Measurements from ENCODE around the gene PLCH2. TPM values are rescaled to one million over a fixed set of nuclear protein-coding genes. Genes with fewer than 3 reads are reported as not detected.
"Not testable (repeated sequence)": the region's sequence is repeated elsewhere in the genome, so short reads cannot be mapped to it uniquely, and the experiment has no call there.

Gene PLCH2
- total and polyA plus RNA-seq, 8 donors = 0.67 to 6.5 (median 3.7) TPM

- DNase-seq = no peak
- TF ChIP-seq, protein P1, sequence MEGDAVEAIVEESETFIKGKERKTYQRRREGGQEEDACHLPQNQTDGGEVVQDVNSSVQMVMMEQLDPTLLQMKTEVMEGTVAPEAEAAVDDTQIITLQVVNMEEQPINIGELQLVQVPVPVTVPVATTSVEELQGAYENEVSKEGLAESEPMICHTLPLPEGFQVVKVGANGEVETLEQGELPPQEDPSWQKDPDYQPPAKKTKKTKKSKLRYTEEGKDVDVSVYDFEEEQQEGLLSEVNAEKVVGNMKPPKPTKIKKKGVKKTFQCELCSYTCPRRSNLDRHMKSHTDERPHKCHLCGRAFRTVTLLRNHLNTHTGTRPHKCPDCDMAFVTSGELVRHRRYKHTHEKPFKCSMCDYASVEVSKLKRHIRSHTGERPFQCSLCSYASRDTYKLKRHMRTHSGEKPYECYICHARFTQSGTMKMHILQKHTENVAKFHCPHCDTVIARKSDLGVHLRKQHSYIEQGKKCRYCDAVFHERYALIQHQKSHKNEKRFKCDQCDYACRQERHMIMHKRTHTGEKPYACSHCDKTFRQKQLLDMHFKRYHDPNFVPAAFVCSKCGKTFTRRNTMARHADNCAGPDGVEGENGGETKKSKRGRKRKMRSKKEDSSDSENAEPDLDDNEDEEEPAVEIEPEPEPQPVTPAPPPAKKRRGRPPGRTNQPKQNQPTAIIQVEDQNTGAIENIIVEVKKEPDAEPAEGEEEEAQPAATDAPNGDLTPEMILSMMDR (IDR thresholded peaks at IDR 0.05) = no peak
- intact Hi-C loops (cut with DNase I) = no loop called here
- Histone ChIP-seq H3K27me3 (peaks cover 0 to 86% of the 10 kb centered on the region in 2 donors), H3K36me3 (no peaks in the 10 kb centered on the region), H3K9me3 (no peaks in the 10 kb centered on the region), H3K4me3 (no peak overlapping the region), H3K4me1 (peaks cover 0 to 5% of the 10 kb centered on the region in 2 donors), H3K27ac (no peak overlapping the region)
- ATAC-seq = no peak
Observed at GRCh38 chr1:2455757-2456156, 20.3 kb upstream of the PLCH2 start.

- no peak overlapping the region for H3K27ac ChIP-seq
- H3K27me3 ChIP-seq = peaks cover 0 to 83% of the 10 kb centered on the region in 2 donors
- H3K9me3 ChIP-seq = no peaks in the 10 kb centered on the region
- H3K4me3 ChIP-seq = no peak overlapping the region
- H3K36me3 ChIP-seq = no peaks in the 10 kb centered on the region
- intact Hi-C loops (cut with DNase I) = no loop called here
- ATAC-seq = no peak
- peaks cover 0 to 5% of the 10 kb centered on the region in 2 donors for H3K4me1 ChIP-seq
- no peak for DNase-seq
- TF ChIP-seq, protein P1 (IDR thresholded peaks at IDR 0.05) = no peak
Observed at GRCh38 chr1:2457444-2457843, 18.6 kb upstream of the PLCH2 start.

DNA sequence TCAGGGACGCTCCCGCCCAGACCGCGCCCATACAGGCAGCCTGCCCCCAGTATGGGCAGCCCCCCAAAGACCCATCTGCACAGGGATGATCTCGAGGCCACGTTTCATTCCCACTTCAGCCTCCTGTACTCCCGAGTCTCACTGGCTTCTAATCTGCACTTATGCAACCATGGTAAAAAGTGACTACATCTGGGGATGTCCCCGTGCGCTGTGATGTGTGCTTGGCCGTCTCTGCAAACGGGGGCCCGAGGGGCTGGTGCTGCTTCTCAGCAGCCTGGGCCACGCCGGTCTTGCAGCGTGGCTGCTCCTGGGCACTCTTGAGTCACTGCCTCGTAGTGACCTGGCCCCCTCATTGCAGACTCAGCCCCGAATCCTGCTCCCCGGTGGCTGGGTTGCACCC lies 17.4 kb upstream of the PLCH2 start:
- Histone ChIP-seq H3K4me1 (peaks cover 0 to 5% of the 10 kb centered on the region in 2 donors), H3K36me3 (no peaks in the 10 kb centered on the region), H3K27me3 (peaks cover 0 to 83% of the 10 kb centered on the region in 2 donors), H3K27ac (no peak overlapping the region), H3K9me3 (no peaks in the 10 kb centered on the region), H3K4me3 (no peak overlapping the region)
- intact Hi-C loops (cut with DNase I) = no loop called here
- TF ChIP-seq, protein P1 (IDR thresholded peaks at IDR 0.05) = no peak
- DNase-seq (no peak), ATAC-seq (no peak)

GRCh38 chr1:2459102-2459753 lies 16.9 kb upstream of the PLCH2 start:
- H3K9me3 ChIP-seq; ATAC-seq; H3K4me1 ChIP-seq; H3K4me3 ChIP-seq; intact Hi-C loops (cut with DNase I); DNase-seq; H3K27ac ChIP-seq; H3K36me3 ChIP-seq: not testable (repeated sequence)
- H3K27me3 ChIP-seq = peaks cover 0 to 83% of the 10 kb centered on the region in 2 donors

DNA sequence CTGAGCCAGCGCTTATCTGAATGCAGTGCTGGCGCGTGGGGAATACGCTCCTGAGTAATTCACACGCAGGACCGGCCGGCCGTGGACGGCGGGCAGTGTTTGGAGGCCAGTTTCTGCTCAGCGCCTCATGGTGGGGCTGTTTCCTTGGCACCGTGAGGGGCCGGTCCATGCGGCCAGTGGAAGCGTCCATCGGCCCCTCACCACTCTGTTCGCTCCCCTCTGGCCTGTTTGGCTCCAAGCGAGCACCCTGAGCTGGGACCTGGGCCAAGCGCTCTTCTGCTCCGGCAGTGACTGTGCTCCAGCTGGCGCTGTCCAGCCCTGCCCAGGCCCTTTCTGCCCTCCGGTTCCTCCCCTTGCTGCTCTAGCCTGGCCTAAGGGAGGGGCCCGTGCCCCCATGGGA lies 16.3 kb upstream of the PLCH2 start:
- TF ChIP-seq, protein P1 (IDR thresholded peaks at IDR 0.05) = no peak
- intact Hi-C loops (cut with DNase I) = no loop called here
- peak in 2 of 4 donors; percentile 66 to 84 for DNase-seq
- Histone ChIP-seq H3K9me3 (no peaks in the 10 kb centered on the region), H3K27ac (no peak overlapping the region), H3K27me3 (peaks cover 0 to 83% of the 10 kb centered on the region in 2 donors), H3K36me3 (no peaks in the 10 kb centered on the region), H3K4me1 (peaks cover 0 to 5% of the 10 kb centered on the region in 2 donors), H3K4me3 (no peak overlapping the region)
- ATAC-seq = no peak

GRCh38 chr1:2460203-2460602 lies 15.9 kb upstream of the PLCH2 start:
- DNase-seq = no peak
- no peak for ATAC-seq
- TF ChIP-seq, protein P1 (IDR thresholded peaks at IDR 0.05) = no peak
- Histone ChIP-seq H3K27ac (no peak overlapping the region), H3K4me3 (no peak overlapping the region), H3K27me3 (peaks cover 0 to 83% of the 10 kb centered on the region in 2 donors), H3K9me3 (no peaks in the 10 kb centered on the region), H3K36me3 (no peaks in the 10 kb centered on the region), H3K4me1 (peaks cover 0 to 5% of the 10 kb centered on the region in 2 donors)
- intact Hi-C loops (cut with DNase I) = no loop called here

All from left lung (tissue), 10 donors.